Astrocyte (in vitro differentiated cells and primary cell): ENCODE measurements around the gene L3MBTL4.

Experiments used
- CTCF ChIP-seq: IDR thresholded peaks from 2 replicates; pipeline ENCODE4 v1.5.1; 2011; ENCODE audit warnings: low read depth, mild to moderate bottlenecking, inconsistent platforms, low read length, moderate library complexity; ENCODE audit not compliant: insufficient read depth
- EZH2 ChIP-seq: IDR thresholded peaks from 2 replicates; pipeline ENCODE4 v1.6.1; 2012; ENCODE audit warnings: mild to moderate bottlenecking, low read length, inconsistent platforms; ENCODE audit not compliant: insufficient read depth

DNA sequence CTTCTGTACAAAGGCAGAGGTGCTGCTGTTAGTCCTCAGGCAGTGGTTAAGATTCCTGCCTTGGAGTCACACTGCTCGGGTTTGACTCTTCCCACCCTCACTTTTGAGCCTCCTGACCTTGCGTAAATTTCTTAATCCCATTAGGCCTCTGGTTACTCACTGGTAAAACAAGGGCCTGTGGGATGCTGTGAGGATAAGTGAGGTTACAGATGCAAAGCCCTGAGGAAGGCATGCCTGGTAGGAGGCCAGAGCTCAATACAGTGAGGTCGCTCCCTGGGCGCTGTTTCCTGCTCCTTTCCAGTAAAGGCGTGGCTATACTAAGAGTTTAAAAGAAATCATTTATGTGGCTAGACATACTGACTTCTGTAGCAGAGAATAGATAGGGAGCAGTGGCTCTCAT is 391.9 kb downstream of the L3MBTL4 start:
- TF ChIP-seq CTCF (no peak), EZH2 (no peak)
